Transverse colon (tissue), 3 donors: ENCODE results near the gene FNBP1L.

Experiments
- CTCF ChIP-seq, 5 experiments: fragments of 200-600 bp in 3 of 5; fragments of 450-650 bp in 2 of 5; sonication (generic) in 3 of 5; IDR thresholded peaks; 1 replicate in 2 of 5; 2 replicates in 3 of 5; pipeline ENCODE4 v1.5.1; 2016 to 2017; ENCODE audit warnings: antibody characterized with exemption in 5 of 5, inconsistent platforms in 3 of 5, mild to moderate bottlenecking in 2 of 5, moderate library complexity in 1 of 5
- POLR2A ChIP-seq: fragments of 450-650 bp; IDR thresholded peaks from one replicate; pipeline ENCODE4 v1.6.1; 2016; ENCODE audit warnings: antibody characterized with exemption, mild to moderate bottlenecking, moderate library complexity

GRCh38 chr1:93595743-93596142, 147.8 kb downstream of the FNBP1L start:
- TF ChIP-seq CTCF (IDR thresholded peaks at IDR 0.05), result no peak
- TF ChIP-seq POLR2A, result no peak
